Activated naive CD4-positive, alpha-beta T cell (primary cell): ENCODE measurements around the gene TEAD1.

Experiments used
- DNase-seq, 4 experiments: peaks; one replicate each; lab custom pipeline; 2025; lab: John Stamatoyannopoulos, UW

TEAD1 gene

GRCh38 chr11:12686246-12687060 is 12.2 kb downstream of the TEAD1 start:
- DNase-seq, result no peak

DNA sequence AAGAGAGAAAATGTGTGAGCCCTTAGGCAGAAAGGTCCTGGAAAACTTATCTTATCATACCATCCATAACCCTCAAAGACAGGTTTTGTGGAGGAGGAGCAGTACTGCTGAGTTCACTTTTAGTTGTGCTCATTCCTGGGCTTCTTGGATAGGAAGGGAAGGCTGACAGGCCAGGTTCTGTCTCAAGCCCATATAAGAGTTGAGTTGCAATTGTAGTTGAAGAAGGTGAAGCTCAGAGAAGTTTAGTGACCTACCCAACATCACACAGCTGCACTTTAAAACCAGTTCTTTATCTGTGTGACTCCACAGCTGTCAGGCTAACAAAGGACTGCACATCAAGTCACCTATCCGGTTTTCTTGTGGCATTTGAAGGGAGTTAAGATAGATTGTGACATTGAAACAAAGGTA is 13.0 kb downstream of the TEAD1 start:
- no peak for DNase-seq

DNA sequence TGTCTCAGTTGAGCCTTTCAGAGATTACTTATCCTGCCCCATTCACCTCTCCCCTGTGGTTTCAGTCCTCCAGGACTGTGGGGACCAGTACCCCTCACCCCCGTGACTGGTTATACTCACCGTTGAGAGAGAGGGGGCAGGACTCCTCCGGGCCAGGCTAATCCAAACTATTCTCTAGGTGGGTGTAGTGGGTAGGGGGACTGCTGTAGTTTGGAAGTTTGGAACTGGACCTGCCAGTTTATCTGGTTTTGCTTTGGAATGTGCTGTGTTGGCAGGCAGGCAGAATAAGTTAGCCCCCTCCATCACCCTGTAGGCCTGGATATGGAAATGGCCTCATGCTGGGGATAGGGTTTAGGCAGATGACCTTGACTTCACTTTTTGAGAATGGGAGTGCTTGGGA is 13.5 kb downstream of the TEAD1 start:
- DNase-seq, result no peak

DNA sequence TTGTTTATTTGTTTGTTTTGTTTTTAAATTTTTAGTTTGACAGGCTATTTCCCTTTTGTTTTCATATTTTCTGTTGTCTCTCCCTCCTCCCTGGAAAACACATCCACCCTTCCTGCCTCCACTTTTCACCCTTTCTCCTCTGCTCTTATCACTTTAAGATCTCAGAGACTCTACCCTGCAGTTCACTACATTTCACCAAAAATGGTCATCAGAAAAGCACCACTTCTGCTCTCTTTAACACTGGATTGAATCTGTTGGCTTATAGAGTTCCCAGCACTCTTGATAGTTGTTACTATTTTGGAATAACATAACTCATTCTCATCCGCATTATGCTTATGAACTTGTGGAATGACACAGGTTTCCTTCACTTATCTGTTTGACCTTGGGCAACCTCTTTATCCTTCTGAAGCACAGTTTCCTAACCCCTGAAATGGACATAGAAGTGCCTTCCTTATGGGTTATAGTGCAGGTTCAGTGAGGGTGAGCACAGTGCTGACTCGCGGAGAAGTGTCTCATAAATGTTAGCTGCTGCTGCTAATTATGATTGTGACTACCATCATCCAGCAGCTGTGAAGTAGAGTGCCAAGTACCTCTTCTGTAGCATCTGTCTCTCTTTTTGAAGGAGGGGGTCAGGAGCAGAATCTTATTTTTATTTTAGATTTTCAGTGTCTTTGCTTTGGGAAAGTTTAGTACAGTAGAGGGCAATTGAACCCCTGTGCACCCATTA is 15.0 kb downstream of the TEAD1 start:
- DNase-seq, result no peak

DNA sequence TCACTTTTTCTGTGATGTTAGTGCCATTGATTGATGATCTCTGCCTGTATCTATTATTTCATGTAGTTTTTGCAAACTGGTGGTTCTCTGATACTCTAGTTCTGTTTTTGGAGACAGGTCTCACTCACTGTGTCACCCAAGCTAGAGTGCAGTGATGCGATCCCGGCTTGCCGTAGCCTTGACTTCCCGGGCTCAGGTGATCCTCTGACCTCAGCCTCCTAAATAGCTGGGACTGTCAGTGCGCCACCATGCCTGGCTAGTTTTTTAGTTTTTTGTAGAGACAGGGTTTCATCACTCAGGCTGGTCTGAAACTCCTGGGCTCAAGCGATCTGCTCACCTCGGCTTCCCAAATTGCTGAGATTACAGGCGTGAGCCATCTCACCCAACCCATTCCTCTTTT is 16.4 kb downstream of the TEAD1 start:
- DNase-seq, result no peak

GRCh38 chr11:12691473-12691872 is 17.3 kb downstream of the TEAD1 start:
- no peak for DNase-seq

DNA sequence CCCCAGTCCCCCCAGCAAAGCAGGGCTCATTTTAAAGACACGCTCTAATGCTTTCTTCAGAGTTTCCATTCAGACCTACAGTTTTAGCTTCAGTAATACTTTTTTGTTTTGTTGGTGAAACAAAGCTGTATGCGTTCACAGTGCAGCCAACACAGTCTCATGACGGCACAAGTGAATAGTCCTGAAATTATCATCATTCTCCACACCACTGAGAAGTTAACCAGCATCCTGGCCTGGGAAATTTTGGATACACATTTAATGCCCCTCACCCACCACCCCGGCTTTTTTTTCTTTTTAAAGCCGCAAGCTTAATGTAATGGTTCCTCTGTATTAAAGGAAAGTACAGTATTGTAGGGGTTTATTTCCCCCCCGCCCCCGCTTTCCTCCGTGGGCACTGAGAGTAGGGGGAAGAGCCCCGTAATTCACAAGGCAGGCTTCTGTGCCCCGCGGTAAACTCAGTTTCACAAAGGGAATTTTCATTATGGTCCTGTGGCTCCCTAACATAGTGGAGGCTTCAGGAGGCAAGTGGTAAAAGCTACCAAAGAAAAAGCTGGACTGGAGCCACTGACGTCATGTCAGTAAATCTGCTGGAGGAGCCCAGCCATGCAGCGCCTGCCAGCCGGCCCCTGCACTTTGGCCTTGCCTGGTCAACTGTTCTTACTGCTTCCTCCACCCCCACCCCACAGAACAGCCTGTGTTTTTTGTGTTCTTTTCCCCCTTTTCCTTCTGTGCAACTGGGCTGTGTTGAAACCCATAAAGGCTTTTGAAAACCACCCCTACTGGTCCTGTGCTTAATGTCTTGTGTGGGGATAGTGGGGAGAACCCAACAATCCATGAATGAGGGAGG is 18.2 kb downstream of the TEAD1 start:
- no peak for DNase-seq

- no peak for DNase-seq
These were observed 18.9 kb downstream of the TEAD1 start for GRCh38 chr11:12693094-12693478.

- DNase-seq, result no peak
These were observed 19.4 kb downstream of the TEAD1 start for GRCh38 chr11:12693479-12694182.

- DNase-seq, result no peak
These were observed 19.9 kb downstream of the TEAD1 start for GRCh38 chr11:12694183-12694531.

- DNase-seq, result no peak
These were observed 21.1 kb downstream of the TEAD1 start for GRCh38 chr11:12695221-12695794.

DNA sequence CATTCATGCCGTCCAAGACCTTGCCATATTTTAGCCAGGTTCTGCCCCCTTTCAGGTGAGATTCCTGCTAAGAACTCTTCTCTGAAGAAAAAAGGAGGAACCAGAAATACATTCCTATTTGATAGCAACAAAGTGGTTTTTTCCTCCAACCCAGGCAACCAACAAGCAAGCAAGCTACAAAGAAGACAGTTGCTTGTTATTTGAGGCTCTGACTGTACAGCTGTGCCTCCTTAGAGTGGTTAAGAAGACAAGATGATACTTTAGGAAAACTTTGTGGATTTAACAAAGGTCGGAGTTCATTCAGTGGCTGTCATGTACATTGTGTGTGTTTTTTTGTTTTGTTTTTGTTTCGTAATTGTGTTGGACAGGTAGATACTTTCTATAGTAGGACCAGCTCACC is 21.7 kb downstream of the TEAD1 start:
- DNase-seq, result no peak

GRCh38 chr11:12696911-12697581 is 22.8 kb downstream of the TEAD1 start:
- no peak for DNase-seq

DNA sequence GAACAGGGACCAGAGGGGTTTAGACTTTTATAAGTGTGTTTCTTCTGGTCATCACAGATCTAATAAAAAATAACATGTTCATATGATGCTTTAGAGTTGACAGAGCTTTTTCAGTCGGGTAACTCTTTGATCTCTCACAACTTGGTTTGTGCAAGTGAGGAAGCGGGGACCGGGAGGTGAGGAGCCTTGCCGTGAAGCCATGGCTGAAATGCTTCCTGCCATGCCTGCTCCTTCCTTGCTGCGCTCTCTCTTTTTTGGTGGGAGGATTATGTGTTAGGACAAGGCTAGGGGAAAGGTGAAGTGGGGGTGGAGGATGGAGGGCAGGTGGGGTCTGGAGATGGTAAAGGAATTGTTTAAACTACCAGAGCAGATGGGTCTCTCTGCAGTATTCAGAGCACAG is 23.8 kb downstream of the TEAD1 start:
- no peak for DNase-seq

DNA sequence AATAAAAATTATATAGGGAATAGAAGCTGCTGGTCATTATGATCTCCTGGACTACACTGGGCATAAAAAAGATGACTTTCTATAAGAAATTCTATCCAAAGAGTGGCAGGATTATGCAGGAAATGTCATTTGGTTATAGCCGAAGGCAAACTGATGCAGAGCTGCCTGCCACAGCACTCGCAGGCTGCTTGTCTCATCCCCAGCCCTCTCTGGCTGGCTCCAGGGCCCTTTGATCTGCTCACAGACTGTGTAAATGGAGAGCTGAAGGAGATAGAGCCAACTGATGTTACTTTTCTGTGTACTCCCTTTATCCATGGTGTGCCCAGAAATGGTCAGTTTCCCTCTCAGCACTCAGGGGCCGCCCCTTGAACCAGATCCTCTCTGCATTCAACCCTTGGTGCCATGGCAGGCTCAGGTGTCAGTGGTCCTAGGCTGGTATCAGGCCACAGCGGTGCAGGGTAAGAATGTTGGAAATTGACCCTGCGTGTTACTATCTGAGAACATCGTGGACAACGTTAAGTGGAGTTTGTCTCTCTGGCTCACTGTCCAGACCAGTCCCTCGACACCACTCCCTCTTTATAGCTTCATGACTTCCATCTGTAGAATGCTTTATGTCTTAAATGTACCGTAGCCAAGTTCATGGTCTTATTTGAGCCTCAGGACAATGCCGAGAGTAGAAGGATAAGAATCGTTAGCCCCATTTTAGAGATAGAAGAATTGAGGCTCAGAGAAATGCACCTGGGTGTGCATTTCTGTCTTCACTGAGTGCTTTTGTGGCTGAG is 27.8 kb downstream of the TEAD1 start:
- no peak for DNase-seq

- no peak for DNase-seq
These were observed 28.8 kb downstream of the TEAD1 start for GRCh38 chr11:12702999-12703453.

DNA sequence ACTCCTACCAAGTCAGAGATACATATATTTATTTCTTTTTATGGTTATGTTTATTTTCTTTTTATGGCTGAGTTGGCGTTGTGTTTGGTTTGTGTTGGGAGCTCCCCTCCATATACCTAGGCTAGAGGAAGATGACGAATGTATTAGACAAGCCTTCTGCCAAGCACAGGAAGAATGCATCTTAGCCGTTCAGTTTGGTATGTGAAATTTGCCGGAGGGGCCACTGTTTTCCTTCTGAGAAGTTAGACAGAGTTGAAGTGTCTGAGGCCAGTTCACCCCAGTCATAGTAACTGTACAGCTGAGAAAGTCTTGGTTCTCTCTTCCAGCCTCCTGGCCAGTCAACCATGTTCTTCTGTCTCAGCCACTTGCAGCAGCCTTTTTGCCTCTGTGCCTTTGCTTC is 29.8 kb downstream of the TEAD1 start:
- DNase-seq, result no peak

- no peak for DNase-seq
These were observed 31.7 kb downstream of the TEAD1 start for GRCh38 chr11:12705874-12706273.

DNA sequence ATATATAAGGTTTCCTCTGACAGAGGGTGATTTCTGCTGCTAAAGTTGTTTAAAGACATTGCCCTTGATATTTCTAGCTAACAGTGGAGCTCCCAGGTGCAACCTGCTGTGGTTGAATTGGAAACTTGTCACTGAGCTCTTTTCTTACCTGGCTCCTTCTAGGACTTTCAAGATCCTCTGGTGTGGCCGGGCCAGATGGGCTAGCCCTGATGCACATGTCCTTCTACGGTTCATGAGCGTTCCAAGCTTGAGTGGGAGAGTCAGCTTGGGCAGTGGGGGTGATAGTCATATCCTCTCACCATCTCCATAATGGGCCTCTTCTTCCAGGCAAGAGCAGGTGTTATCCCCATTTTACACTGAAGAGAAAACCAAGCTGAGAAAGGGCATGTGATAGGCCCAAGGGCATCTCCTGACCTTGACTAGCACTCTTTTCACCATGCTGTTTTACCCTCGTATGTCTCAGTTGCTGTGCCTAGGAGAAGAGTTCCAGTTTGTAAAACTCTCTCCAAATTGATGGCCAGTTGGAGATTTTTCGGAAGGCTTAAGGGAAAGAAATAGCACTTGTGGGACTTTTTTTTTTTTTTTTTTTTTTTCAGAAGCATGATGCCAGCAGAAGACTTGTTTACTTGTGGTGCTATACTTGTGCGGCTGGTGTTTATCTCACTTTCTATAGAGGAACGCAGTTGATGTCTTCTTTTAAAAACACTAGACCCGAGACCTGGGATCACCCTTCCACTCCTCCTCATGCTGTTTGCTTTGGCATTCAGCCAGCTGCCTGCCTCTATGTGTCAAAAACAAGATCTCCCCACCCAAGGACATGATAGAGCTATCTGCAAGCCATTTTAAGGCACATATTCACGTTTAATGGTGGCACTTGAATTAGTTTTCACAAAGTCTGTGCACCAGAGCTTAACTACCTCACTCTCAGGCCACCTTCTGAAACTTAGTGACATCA is 32.6 kb downstream of the TEAD1 start:
- no peak for DNase-seq
